NAMALWA (cell line): ENCODE data around the gene C22orf15.

Experiments
- DNase-seq: peaks from one replicate; pipeline ENCODE4 v3.0.0-alpha.2; 2015; ENCODE audit warnings: low spot score

Gene C22orf15

DNA sequence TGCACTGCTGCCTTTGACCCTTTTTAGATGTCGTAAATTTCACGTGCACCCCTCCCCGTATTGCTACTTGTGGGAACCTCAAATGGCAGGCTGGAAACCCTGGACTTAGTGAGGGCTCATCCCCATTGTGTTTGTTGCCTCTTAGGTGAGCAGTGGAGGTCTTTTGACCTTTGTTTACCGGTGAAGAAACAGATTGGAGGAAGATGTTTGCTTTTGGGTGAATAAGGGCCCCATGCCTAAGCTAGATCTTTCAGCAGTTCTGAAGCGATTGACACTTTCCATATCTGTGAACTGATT is 24.8 kb downstream of the C22orf15 start:
- DNase-seq, result no peak

- no peak for DNase-seq
Measured at GRCh38 chr22:23787910-23788309, 25.1 kb downstream of the C22orf15 start.

DNA sequence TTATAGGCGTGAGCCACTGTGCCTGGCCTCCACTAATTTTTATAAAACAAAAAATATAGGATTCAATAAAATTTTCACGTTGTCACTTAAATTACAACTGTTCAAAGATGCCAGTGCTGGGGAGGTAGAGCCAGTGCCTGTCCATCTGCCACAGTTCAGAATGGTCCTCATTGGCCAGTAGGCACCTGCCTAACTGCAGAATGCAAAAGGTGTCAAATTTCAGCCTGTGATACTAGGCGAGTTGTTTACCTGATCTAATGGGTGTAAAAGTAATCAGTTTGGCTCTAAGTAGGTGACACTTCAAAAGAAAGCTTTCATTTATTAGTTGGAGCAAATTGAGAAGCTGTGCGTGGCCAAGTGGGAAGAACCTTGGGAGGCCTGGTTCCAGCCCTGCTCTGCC is 26.3 kb downstream of the C22orf15 start:
- DNase-seq, result no peak

DNA sequence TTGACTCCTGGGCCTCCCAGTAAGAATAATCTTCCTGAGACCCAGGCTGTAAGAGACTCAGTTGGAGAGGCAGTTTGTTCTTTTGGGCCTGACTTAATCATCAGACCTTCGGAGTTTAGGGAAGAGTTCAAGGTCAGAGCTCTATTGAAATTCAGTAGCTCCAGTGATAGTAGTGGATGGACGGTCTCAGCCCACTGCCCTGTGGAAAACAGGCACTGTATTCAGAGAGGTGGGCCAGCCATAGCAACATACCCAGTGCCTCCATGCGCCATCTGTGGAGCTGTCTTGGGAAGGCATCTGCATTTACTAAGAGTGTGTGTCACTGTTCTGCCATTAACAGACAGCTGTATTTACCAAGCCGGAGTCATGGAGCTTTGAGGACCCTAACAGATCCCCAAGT is 26.8 kb downstream of the C22orf15 start:
- no peak for DNase-seq

DNA sequence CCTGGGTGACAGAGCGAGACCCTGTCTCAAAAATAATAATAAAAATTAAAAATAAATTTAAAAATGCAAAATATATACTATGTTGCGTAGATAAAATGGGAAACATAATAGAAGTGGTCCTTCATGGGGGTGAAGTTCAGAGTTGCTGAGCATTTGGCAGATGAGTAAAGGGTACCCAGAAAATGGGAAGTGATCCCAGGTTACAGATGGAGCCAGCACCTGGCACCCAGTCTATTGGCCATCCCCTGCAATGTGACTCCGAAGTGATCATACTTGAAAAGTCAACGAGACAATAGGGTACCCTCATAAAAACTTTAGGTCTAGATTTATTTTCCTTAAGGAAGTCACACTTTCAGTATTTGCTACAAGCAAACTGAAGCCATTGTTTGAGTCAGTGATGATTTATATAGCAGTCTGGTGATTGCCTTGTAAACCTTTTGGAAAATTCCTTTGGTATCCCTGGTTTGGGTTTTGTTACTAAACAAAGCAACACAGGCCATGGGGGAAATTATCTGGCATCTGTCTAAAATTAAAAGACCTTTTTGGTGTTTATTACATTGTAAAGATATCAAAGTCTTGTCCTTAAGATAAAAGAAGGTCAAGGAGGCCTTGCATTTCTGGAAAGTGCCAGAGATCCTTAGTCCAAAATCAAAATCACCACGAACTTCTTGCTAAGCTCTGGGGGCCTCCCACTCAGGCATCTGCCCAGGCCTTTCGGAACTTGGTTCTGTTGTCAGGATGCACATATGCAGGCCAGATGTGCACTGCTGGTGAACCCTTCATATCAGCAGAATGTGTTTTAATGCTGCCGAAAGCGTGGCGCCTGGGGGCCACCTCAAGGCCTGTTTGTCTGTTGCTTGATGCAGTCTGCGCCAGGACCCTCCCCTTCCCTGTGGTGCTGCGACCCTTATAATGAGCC is 28.3 kb downstream of the C22orf15 start:
- DNase-seq, result no peak

DNA sequence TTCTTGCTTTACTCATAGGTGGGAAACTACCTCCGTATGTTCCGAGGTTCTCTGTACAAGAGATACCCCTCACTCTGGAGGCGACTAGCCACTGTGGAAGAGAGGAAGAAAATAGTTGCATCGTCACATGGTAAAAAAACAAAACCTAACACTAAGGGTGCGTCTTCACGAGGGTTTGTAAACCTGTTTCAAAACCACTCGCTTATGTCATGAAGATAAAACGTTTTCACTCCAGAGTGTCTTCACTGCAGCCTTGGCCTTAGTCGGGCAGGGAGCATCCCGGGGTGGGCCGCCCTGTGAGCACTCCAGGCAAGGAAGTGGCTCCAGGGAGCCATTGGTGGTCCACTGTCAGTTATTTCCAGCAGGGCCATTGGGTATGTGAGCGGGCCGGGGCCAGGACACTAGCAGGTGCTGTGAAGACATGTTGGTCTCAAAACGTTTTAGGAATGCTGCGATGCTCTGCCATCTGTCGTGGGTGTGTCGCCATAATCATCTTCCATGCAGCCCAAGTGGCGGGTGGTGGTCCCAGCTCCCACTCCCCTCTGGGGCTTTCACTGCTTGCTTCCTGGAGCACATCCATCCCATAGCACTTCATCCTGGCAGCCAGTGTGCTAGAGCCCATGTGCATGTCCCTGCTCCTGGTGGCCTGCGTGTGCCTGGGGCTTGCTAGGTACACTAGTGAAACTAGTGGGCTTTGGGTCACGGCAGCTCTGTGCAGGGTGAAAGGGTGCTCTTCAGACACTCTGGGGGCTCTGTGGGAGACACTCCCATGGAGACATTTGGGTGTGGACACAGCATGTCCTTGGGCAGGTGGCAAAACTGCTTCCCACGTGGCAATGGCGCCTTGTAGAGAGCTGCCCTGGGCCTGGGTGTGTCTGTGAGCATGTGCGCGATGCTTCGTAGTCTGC is 29.2 kb downstream of the C22orf15 start:
- DNase-seq, result no peak

DNA sequence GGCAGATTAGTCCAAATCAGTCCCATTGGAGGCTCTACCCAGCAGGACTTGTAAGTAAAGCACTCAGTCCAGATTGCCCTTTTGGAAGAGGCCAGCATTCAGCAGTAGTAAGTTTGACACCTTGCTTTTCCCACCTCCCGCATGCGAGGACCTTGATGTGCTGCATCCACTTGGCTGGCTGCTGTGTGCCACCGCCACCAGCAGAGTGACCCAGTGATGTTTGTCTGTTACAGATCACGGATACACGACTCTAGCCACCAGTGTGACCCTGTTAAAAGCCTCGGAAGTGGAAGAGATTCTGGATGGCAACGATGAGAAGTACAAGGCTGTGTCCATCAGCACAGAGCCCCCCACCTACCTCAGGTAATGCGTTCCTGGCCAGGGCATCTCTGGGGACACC is 30.5 kb downstream of the C22orf15 start:
- no peak for DNase-seq

DNA sequence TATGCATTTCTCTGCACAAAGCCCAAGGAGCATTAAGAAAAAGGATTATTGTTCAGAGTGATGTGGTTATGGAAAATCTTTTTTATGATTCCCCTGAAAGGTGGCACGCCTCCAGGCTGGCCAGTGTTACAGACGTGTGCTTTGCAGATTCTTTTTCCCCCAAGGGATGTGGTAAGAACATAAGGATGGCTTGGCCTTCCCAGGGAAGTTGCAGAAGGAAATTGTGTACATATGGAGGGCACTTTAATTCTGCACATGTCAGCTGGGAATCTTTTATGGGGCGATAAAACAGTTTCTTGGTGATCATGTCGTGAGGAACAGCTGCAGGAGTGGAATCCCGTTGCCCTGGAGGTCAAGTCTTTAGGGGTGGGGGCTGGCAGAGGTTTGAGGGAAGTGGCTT is 33.7 kb downstream of the C22orf15 start:
- DNase-seq, result no peak

DNA sequence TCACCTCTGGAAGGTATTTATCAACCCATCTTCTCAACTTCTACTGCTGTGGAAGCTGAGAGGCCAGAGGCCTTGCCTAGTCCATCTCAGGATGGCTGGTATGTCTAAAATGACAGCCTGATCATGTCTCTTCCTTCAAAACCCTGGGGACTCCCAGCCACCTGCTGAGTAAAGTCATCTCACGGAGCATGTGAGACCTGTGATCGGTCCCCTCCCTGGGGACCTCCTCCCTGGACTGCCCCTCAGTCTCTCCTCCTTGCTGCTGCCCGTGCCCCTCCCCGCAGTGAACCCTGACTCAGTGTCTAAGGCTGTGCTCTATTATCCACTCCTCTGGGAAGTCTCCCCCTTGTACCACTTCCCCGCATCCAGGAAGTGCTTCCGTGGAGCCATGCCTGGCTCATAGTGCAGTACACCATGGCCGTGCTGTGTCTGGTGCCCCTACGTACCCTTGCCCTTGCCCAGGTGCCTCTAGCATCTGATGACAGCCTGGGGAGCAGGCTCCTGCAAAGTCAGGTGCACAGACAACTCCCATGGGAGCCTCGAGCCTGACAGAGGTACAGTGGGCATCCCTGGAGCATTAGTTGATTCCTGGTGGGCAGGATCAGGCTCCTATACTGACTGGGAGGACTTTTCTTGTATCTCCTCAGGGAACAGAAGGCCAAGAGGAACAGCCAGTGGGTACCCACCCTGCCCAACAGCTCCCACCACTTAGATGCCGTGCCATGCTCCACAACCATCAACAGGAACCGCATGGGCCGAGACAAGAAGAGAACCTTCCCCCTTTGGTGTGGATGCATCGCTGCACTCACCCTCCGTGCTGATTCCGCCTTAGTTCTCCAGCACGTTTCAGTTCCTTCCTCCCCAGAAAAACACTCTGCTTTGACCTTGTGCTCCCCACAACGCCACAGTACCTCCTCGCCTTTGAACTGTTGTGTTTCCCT is 37.8 kb downstream of the C22orf15 start:
- peak; percentile 90 for DNase-seq

- peak; percentile 63 for DNase-seq
Measured at GRCh38 chr22:23801238-23801821, 38.5 kb downstream of the C22orf15 start.

DNA sequence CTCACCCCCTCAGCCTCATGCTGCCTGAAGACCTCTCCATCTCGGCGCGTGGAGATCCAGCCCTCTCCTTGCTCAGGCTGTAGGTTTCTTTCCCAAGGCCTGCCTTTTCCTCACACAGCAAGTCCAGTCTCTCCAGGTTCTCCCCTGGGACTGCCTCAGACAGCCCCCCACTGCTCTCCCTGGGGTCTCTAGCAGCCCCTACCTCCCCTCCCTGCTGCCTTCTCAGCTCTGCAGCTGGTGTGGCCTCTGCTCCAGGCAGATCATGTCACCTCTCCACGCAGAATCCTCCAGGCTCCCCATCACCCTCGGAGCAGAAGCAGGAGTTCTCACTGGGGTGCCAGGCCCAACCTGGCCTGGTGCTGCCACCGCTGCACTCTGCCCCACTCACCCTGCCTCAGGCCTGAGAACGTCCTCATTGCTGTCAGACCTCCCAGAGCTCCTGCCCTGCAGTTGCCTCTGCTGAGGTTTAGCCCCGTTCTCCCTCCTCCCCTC is 39.1 kb downstream of the C22orf15 start:
- no peak for DNase-seq

- peak; percentile 78 for DNase-seq
Measured at GRCh38 chr22:23803001-23803819, 40.4 kb downstream of the C22orf15 start.

GRCh38 chr22:23804781-23805291 is 42.0 kb downstream of the C22orf15 start:
- peak; percentile 31 for DNase-seq

- DNase-seq, result no peak
Measured at GRCh38 chr22:23806837-23807236, 44.0 kb downstream of the C22orf15 start.

DNA sequence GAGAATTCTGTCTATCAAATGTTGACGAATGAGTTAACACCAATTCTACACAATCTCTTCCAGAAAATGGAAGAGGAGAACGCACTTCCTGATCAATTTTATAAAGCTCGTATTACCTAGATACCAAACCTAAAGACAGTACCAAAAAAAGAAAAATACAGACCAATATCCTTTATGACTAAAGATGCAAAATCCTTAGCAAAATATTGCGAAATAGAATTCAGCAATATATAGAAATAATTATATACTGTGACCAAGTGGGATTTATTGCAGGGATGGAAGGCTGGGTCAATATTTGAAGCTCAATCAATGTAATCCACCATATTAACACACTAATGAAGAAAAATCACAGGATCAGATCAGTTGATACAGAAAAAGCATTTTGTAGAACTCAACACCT is 49.6 kb downstream of the C22orf15 start:
- DNase-seq, result no peak
